ENCODE data around the gene DMKN. TPM values are rescaled to one million over a fixed set of nuclear protein-coding genes. Genes with fewer than 3 reads are reported as not detected.

Gene DMKN
- total RNA-seq, 1 experiment from 2014 or later: 5.6 TPM

DNA sequence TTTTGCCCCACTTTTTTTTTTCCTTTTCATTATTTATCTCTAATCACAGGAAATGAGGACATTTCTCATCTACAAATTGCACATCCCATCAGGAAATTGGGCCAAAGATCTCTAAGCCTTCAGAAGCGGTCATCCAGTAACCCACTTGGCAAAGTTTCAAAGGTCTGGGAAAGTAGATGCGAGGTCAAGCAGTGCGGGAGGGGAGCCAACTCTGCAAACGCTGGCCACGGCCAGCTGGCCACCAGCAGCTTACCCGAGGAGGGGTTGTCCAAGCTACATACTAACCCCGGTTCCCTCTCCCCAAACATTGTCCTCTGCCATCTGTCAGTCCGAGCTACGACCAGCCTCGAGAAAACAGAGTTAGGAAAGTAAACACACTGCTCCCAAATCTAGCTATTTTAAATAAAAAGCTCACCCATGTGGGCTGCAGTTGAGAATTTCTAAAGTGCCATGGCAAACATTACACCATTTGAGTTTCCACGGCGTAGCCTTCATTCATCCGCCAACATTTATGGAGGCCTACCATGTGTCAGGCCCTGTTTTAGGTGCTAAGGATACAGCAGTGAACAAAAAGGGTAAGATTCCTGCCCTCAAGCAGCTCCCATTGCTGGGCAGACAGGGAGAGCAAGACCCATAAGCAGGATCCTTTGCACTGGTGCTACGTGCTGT is 53.9 kb downstream of the DMKN start:
- in situ Hi-C loops (cut with HindIII; ENCODE audit: low pct_unique_long_range_greater_than_20kb, low sequenced_read_pairs): no loop called here

DNA sequence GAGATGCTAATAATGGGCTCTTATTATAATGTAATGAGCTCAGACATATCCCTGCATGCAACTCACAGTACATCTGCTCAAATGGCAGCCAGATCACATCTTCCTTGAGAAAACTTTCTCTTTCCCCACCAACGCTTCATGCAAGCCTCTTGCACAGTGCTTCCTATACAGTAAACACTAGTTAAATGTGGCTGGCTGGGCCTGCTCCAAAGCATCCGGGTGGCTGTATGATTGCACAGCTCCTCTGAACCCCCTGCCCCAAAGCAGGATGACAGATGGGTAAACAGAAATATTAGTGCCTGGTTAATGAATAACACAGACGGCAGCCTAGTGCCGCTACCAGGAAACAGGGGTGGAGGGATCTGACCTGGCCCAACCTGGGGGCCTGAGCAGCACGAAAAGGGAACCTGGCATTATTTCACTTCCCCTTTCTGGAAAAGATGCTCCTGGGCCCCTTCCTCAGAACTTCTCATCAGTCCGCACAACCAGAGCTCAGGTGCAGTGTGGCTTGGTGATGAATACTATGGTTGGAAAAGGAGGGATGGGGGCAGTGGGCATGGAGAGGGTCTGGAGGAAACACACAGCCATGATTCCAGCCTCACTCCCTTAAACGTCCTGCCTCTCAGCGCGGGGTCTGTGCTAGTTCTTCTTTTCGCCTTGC is 54.6 kb downstream of the DMKN start:
- Histone ChIP-seq H3K36me3 (ENCODE audit: control insufficient read depth, insufficient read depth, low read length) (no peaks in the 10 kb centered on the region), H3K27ac (ENCODE audit: low read length) (no peak overlapping the region), H3K27me3 (ENCODE audit: control insufficient read depth, insufficient read depth, low read length) (no peaks in the 10 kb centered on the region), H3K4me3 (ENCODE audit: low read depth in 2 of 2, low read length in 2 of 2) (no peak overlapping the region), H3K4me1 (ENCODE audit: control insufficient read depth, insufficient read depth, low read length) (no peaks in the 10 kb centered on the region), H3K9me3 (ENCODE audit: control insufficient read depth, insufficient read depth, low read depth, low read length) (no peaks in the 10 kb centered on the region)
- TF ChIP-seq TCF7L2 (IDR thresholded peaks at IDR 0.05; ENCODE audit: low read depth, low read length): no peak
- TF ChIP-seq SIN3A (IDR thresholded peaks at IDR 0.05; ENCODE audit: borderline replicate concordance, insufficient read depth, low read depth, low read length): no peak
- TF ChIP-seq, protein P1, sequence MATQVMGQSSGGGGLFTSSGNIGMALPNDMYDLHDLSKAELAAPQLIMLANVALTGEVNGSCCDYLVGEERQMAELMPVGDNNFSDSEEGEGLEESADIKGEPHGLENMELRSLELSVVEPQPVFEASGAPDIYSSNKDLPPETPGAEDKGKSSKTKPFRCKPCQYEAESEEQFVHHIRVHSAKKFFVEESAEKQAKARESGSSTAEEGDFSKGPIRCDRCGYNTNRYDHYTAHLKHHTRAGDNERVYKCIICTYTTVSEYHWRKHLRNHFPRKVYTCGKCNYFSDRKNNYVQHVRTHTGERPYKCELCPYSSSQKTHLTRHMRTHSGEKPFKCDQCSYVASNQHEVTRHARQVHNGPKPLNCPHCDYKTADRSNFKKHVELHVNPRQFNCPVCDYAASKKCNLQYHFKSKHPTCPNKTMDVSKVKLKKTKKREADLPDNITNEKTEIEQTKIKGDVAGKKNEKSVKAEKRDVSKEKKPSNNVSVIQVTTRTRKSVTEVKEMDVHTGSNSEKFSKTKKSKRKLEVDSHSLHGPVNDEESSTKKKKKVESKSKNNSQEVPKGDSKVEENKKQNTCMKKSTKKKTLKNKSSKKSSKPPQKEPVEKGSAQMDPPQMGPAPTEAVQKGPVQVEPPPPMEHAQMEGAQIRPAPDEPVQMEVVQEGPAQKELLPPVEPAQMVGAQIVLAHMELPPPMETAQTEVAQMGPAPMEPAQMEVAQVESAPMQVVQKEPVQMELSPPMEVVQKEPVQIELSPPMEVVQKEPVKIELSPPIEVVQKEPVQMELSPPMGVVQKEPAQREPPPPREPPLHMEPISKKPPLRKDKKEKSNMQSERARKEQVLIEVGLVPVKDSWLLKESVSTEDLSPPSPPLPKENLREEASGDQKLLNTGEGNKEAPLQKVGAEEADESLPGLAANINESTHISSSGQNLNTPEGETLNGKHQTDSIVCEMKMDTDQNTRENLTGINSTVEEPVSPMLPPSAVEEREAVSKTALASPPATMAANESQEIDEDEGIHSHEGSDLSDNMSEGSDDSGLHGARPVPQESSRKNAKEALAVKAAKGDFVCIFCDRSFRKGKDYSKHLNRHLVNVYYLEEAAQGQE (IDR thresholded peaks at IDR 0.05; ENCODE audit: insufficient read depth in 1 of 2, low read depth in 2 of 2, low read length in 1 of 2): no peak
- TF ChIP-seq, protein P2, sequence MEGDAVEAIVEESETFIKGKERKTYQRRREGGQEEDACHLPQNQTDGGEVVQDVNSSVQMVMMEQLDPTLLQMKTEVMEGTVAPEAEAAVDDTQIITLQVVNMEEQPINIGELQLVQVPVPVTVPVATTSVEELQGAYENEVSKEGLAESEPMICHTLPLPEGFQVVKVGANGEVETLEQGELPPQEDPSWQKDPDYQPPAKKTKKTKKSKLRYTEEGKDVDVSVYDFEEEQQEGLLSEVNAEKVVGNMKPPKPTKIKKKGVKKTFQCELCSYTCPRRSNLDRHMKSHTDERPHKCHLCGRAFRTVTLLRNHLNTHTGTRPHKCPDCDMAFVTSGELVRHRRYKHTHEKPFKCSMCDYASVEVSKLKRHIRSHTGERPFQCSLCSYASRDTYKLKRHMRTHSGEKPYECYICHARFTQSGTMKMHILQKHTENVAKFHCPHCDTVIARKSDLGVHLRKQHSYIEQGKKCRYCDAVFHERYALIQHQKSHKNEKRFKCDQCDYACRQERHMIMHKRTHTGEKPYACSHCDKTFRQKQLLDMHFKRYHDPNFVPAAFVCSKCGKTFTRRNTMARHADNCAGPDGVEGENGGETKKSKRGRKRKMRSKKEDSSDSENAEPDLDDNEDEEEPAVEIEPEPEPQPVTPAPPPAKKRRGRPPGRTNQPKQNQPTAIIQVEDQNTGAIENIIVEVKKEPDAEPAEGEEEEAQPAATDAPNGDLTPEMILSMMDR (IDR thresholded peaks at IDR 0.05): no peak
- TF ChIP-seq POLR2AphosphoS5 (IDR thresholded peaks at IDR 0.05; ENCODE audit: low read depth, low read length): no peak
- DNase-seq (ENCODE audit: low read depth, low spot score) (no peak), ATAC-seq (no peak)
- ChIA-PET POLR2A (no interaction called here), CTCF (no interaction called here)
- BruUV-seq (replicated peaks): no TSS peak
- in situ Hi-C loops (cut with HindIII; ENCODE audit: low pct_unique_long_range_greater_than_20kb, low sequenced_read_pairs): no loop called here
- intact Hi-C loops (cut with micrococcal nuclease; ENCODE audit: unreplicated experiment): no loop called here

More for the DNA sequence above, 53.9 kb downstream of the DMKN start:
- no peak overlapping the region for H3K27ac ChIP-seq (ENCODE audit: low read length)
- BruUV-seq (replicated peaks): no TSS peak
- POLR2A ChIA-PET: no interaction called here
- no peaks in the 10 kb centered on the region for H3K36me3 ChIP-seq (ENCODE audit: control insufficient read depth, insufficient read depth, low read length)
- no peaks in the 10 kb centered on the region for H3K4me1 ChIP-seq (ENCODE audit: control insufficient read depth, insufficient read depth, low read length)
- intact Hi-C loops (cut with micrococcal nuclease; ENCODE audit: unreplicated experiment): no loop called here
- DNase-seq (ENCODE audit: low read depth, low spot score) (no peak), ATAC-seq (no peak; the same call in 1 of the 2 replicates)
- TF ChIP-seq, protein P1 (IDR thresholded peaks at IDR 0.05; ENCODE audit: insufficient read depth in 1 of 2, low read depth in 2 of 2, low read length in 1 of 2): no peak
- TF ChIP-seq SIN3A (IDR thresholded peaks at IDR 0.05; ENCODE audit: borderline replicate concordance, insufficient read depth, low read depth, low read length) (no peak), POLR2AphosphoS5 (IDR thresholded peaks at IDR 0.05; ENCODE audit: low read depth, low read length) (no peak), TCF7L2 (IDR thresholded peaks at IDR 0.05; ENCODE audit: low read depth, low read length) (no peak)
- TF ChIP-seq, protein P2 (IDR thresholded peaks at IDR 0.05): no peak
- CTCF ChIA-PET: no interaction called here
- H3K4me3 ChIP-seq (ENCODE audit: low read depth in 2 of 2, low read length in 2 of 2): no peak overlapping the region
- H3K9me3 ChIP-seq (ENCODE audit: control insufficient read depth, insufficient read depth, low read depth, low read length): no peaks in the 10 kb centered on the region
- H3K27me3 ChIP-seq (ENCODE audit: control insufficient read depth, insufficient read depth, low read length): no peaks in the 10 kb centered on the region

Data from Panc1 (cell line).